GM12892 (cell line): ENCODE data around the gene DCP1B.

ENCODE experiments used
- DNase-seq: peaks from one replicate; pipeline ENCODE4 v3.0.0; 2011; ENCODE audit not compliant: insufficient read length
- FAIRE-seq: peaks from 2 replicates; lab custom pipeline; 2011; peaks lifted over from hg19 to GRCh38; lab: Jason Lieb, UNC
- POLR2A ChIP-seq: IDR thresholded peaks from 2 replicates; pipeline ENCODE4 v1.6.1; 2011; ENCODE audit warnings: low read depth, low read length, control low read depth
- POLR2AphosphoS5 ChIP-seq: IDR thresholded peaks from 2 replicates; pipeline ENCODE4 v1.6.1; 2011; ENCODE audit warnings: low read depth, low read length, control low read depth
- TAF1 ChIP-seq: IDR thresholded peaks from 2 replicates; pipeline ENCODE4 v1.6.1; 2011; ENCODE audit warnings: low read depth, mild to moderate bottlenecking, control low read depth, low read length, borderline replicate concordance

The DCP1B gene

GRCh38 chr12:1993871-1994371 is 10.3 kb downstream of the DCP1B start:
- no peak for FAIRE-seq
- DNase-seq: no peak
- TF ChIP-seq POLR2AphosphoS5: no peak

- DNase-seq: no peak
- FAIRE-seq: peak; percentile 17
- TF ChIP-seq POLR2AphosphoS5: no peak
- no peak for TF ChIP-seq TAF1
- no peak for TF ChIP-seq POLR2A
Observed at GRCh38 chr12:1993341-1993740, 10.9 kb downstream of the DCP1B start.

DNA sequence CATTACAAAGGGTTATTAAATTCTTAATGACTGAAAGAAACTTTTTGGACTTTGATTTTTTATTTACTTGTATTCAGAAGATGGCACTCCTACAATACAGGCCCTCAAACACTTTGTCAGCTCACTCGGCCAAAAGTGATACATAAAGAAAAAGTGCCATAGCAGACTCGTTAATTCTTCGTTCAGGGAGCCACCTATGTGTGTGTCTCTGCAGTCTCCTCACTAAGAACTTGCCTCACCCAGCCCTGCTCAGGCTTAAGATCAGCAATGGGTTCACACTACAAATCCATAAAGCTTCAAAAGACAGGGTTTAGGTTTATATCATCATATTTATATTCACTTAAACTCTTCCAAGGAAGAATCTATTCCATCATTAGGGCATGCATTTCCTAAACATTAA is 11.5 kb downstream of the DCP1B start:
- DNase-seq (no peak), FAIRE-seq (no peak)
- TF ChIP-seq POLR2AphosphoS5 (no peak), TAF1 (no peak), POLR2A (no peak)

DNA sequence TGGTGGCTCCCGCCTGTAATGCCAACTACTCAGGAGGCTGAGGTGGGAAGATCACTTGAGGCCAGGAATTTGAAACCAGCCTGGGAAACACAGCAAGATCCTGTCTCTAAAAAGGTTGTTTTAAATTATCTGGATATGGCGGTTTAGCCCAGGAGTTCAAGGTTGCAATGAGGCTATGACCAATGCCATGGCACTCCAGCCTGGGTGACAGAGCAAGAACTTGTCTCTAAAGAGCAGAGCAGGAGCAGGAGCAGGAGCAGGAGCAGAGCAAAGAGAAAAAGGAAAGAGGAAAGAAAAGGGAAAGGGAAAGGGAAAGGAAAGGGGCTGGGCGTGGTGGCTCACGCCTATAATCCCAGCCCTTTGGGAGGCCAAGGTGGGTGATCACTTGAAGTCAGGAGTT is 15.1 kb downstream of the DCP1B start:
- FAIRE-seq: no peak
- no peak for TF ChIP-seq POLR2A
- no peak for TF ChIP-seq POLR2AphosphoS5
- TF ChIP-seq TAF1: no peak
- DNase-seq: no peak

DNA sequence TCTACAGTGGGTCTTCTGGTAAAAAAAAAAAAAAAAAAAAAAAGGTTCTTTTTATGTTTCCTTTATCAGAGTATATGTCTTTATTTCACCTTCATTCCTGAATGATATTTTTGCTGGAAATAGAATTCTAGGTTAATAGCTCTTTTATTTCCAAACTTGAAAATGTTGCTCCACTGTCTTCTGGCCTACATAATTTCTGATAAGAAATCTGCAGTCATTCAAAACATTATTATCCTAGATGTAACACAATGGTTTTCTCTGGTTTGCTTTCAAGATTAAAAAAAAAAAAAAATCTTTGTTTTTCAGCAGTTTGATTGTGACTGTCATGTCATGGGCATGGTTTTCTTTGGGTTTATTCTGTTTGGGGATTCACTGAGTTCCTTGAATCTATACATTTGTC is 19.5 kb downstream of the DCP1B start:
- TF ChIP-seq POLR2A (no peak), TAF1 (no peak), POLR2AphosphoS5 (no peak)
- FAIRE-seq (no peak), DNase-seq (no peak)

DNA sequence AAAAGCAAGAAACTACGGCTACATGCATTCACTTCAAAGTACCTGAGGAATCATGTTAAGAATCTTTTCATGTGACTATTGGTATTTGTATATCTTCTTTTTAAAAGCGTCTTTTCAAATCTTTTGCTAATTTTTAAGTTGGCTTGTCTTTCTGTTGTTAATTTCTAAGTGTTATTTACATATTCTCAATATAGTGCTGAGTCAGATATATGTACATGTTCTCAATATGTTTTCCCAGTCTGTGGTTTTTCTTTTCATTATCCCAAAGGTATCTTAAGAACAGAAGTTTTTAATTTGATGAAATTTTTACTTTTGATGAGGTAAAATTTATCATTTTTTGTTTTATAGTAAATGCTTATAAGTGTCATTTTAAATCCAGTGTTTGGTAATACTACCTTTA is 24.0 kb downstream of the DCP1B start:
- TF ChIP-seq POLR2AphosphoS5 (no peak), POLR2A (no peak), TAF1 (no peak)
- DNase-seq (no peak), FAIRE-seq (no peak)

- DNase-seq (no peak), FAIRE-seq (no peak)
- no peak for TF ChIP-seq TAF1
- TF ChIP-seq POLR2AphosphoS5: no peak
Observed at GRCh38 chr12:1978078-1978862, 26.0 kb downstream of the DCP1B start.

- FAIRE-seq: no peak
- TF ChIP-seq TAF1: no peak
- no peak for TF ChIP-seq POLR2AphosphoS5
- TF ChIP-seq POLR2A: no peak
- no peak for DNase-seq
Observed at GRCh38 chr12:1977588-1977987, 26.7 kb downstream of the DCP1B start.

GRCh38 chr12:1977109-1977508 is 27.1 kb downstream of the DCP1B start:
- FAIRE-seq (peak; percentile 5), DNase-seq (no peak)
- no peak for TF ChIP-seq TAF1
- TF ChIP-seq POLR2A: no peak
- TF ChIP-seq POLR2AphosphoS5: no peak

- TF ChIP-seq POLR2AphosphoS5 (no peak), TAF1 (no peak), POLR2A (no peak)
- FAIRE-seq (no peak), DNase-seq (no peak)
Observed at GRCh38 chr12:1974812-1975211, 29.4 kb downstream of the DCP1B start.

DNA sequence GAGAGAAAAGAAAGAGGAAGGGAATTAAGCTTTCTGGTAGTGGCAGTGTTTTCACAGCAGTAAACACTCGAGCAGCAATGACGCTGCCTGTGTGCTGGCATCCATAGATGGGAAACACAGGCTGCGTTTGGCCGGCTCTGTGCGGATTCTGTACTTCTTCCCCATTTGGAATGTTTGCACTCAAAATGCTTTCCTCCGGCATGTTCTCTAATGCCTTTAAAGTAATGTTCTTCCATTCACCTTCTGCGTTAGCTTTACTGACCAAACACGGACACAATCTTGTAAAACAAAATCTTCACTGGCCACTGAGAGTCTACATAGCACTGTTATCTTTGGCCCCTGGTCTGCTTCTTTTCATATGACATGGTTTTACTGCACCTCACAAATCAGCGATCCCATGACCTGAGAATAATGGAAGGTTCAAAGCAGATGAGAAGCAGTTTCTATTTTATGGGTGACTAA is 31.4 kb downstream of the DCP1B start:
- FAIRE-seq (peak; percentile 24), DNase-seq (no peak)
- no peak for TF ChIP-seq TAF1
- no peak for TF ChIP-seq POLR2A
- no peak for TF ChIP-seq POLR2AphosphoS5

- no peak for FAIRE-seq
- DNase-seq: no peak
- TF ChIP-seq POLR2AphosphoS5: no peak
Observed at GRCh38 chr12:1972260-1972659, 32.0 kb downstream of the DCP1B start.

DNA sequence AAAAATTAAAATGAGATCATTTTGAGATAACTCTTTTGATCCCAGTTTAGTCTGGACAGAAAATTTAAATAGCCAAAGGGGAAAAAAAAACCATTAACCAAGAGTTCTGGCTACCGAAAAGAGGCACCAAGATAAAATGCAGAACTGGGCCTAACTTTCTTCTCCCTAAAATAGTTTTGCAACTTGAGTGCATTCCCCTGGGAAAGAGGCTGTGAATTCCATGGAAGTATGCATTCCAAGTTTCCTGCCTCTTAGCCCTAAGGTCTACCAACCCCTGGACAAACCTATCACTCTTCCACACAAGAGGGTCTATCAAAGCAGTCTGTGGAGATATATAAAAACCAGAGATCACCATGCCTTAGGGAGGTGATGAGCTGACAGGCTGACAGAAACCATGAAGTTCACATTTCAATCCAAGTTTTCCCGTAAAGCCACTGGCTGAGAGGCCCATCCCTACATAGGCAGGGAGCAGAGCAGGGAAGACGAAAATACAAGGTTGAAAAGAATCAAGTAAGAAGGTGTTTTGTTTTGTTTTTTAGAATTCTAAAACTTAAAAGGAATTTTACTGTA is 33.8 kb downstream of the DCP1B start:
- FAIRE-seq (no peak), DNase-seq (no peak)
- TF ChIP-seq TAF1 (no peak), POLR2AphosphoS5 (no peak), POLR2A (no peak)
